PC-9 (cell line): ENCODE results near the gene UNC50.

Experiments
- CTCF ChIP-seq: fragments of 200-600 bp; sonication (generic); conservative IDR thresholded peaks from 2 replicates; pipeline ENCODE4 v1.6.1; 2017; ENCODE audit warnings: mixed run types, antibody characterized with exemption, mild to moderate bottlenecking, moderate library complexity
- EZH2 ChIP-seq: fragments of 200-600 bp; sonication (generic); IDR thresholded peaks from 2 replicates; pipeline ENCODE4 v1.8.0; 2017; ENCODE audit warnings: antibody characterized with exemption, low read depth

GRCh38 chr2:98598781-98599428 is 9.5 kb upstream of the UNC50 start:
- TF ChIP-seq CTCF (no peak), EZH2 (no peak)
